ENCODE results near the gene ALOX15. TPM values are rescaled to one million over a fixed set of nuclear protein-coding genes. Genes with fewer than 3 reads are reported as not detected.

Gene ALOX15, protein sequence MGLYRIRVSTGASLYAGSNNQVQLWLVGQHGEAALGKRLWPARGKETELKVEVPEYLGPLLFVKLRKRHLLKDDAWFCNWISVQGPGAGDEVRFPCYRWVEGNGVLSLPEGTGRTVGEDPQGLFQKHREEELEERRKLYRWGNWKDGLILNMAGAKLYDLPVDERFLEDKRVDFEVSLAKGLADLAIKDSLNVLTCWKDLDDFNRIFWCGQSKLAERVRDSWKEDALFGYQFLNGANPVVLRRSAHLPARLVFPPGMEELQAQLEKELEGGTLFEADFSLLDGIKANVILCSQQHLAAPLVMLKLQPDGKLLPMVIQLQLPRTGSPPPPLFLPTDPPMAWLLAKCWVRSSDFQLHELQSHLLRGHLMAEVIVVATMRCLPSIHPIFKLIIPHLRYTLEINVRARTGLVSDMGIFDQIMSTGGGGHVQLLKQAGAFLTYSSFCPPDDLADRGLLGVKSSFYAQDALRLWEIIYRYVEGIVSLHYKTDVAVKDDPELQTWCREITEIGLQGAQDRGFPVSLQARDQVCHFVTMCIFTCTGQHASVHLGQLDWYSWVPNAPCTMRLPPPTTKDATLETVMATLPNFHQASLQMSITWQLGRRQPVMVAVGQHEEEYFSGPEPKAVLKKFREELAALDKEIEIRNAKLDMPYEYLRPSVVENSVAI
- total RNA-seq: 0.58 TPM

DNA sequence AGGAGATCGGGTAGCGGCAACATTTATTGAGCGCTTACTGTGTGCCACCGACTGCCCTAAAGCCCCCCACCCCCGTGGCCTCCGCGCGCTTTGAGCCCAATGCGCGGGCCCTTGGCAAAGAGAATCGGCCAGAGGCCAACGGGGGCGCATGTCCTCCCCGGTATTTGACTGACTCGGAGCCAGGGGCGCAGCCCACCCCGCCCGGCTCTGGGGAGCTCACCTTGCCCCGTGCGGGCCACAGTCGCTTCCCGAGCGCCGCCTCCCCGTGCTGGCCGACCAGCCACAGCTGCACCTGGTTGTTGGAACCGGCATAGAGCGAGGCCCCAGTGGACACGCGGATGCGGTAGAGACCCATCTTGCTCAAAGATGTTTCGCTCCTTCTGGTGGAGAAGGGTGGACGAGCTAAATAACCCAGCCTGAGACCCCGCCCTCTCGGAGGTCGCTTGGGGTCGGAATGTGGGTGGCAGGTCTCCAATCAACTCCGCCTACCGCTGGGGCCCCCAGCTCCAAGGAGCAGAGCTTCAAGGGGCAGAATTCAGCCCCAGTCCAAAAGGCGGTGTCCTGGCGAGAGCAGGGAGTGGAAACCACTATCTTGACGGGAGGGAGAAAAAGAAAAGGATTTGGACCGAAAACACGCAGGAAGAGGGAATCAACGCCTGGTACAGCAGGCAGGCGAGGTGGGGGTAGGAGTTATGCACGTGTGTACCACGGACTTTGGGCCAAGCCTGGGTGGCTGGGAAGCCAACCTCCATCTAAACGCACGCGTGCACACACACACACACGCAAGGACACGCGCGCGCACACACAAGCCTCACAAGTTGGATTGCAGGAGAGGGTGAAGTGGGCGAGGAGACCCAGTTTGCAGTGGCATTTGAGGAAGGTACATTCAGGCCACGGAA is at the start of gene ALOX15:
Gene ALOX15 (minus strand): TSS at position 382 of the 899 bp plus-strand sequence. CDS start 27 bp downstream, at position 355.

DNA sequence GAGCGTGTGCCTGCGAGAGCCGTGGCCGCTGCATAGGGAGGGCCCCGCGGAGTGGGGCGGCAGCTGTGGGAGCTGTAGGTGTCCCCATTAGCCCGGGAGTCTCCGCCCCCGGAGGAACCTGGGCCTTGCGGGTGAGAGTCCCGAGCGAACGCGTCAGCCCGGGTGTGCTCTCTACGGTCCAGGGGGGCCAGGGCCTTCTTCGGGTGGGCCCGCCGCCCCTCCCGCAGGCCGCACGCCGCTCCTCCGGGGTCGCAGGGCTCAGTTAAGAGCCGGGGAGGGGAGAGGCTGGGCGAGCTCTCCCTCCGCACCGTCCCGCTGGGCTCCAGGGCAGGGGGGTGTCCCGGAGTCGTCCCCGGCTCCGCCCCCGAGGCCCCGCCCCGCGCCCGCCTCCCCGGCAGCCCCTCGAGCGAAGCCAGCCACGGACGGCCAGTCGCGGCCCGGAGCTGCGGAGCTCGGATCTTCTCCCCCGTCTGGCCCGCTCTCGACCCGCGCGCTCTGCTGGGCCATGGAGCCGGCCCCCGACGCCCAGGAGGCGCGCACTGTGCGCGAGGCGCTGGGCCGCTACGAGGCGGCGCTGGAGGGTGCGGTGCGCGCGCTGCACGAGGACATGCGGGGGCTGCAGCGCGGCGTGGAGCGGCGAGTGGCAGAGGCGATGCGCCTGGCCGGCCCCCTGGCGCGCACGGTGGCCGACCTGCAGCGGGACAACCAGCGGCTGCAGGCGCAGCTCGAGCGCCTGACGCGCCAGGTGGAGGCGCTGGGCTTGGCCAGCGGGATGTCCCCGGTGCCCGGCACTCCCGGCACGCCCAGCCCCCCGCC is 57.2 kb downstream of the ALOX15 start, which contains the start of gene SMTNL2:
Gene SMTNL2 (plus strand): TSS at position 429 of the 816 bp plus-strand sequence. CDS start 77 bp downstream, at position 506.

Small RNAs within 50 kb of the gene (small RNA-seq; reads per million reads assigned to genes)
- gene RNU6-955P (ENCODE audit: low replicate concordance): not detected

Other genes starting within 250 kb of the ALOX15 start
- 2.7 TPM for gene SPNS3, start 207.7 kb downstream of the ALOX15 start, total RNA-seq
- gene SPNS2, start 142.8 kb downstream of the ALOX15 start, total RNA-seq: 40.5 TPM
- 38.4 TPM for gene MYBBP1A, start 86.3 kb downstream of the ALOX15 start, total RNA-seq
- 15.0 TPM for gene GGT6, start 81.1 kb downstream of the ALOX15 start, total RNA-seq
- 95.6 TPM for gene SMTNL2, start 57.1 kb downstream of the ALOX15 start, total RNA-seq
- 76.5 TPM for gene PELP1, start 62.5 kb upstream of the ALOX15 start, total RNA-seq
- gene ARRB2, start 69.0 kb upstream of the ALOX15 start, total RNA-seq: 21.9 TPM
- gene MED11, start 89.8 kb upstream of the ALOX15 start, total RNA-seq: 19.4 TPM
- gene ZMYND15, start 98.2 kb upstream of the ALOX15 start, total RNA-seq: 0.99 TPM
- 14.1 TPM for gene CXCL16, start 98.2 kb upstream of the ALOX15 start, total RNA-seq
- 0.53 TPM for gene TM4SF5, start 130.2 kb upstream of the ALOX15 start, total RNA-seq
- gene VMO1, start 144.7 kb upstream of the ALOX15 start, total RNA-seq: 1.9 TPM
- 5.0 TPM for gene GLTPD2, start 147.3 kb upstream of the ALOX15 start, total RNA-seq
- gene PSMB6, start 154.5 kb upstream of the ALOX15 start, total RNA-seq: 118 TPM
- 28.2 TPM for gene PLD2, start 165.5 kb upstream of the ALOX15 start, total RNA-seq
- gene MINK1, start 191.7 kb upstream of the ALOX15 start, total RNA-seq: 46.9 TPM

All from metanephros (tissue), 2 donors.